Fibroblast of pulmonary artery (primary cell): ENCODE data around the gene CADM1.

Source experiments
- DNase-seq: peaks from one replicate; pipeline ENCODE4 v3.0.0-alpha.2; 2010; ENCODE audit warnings: low read depth
- H3K4me3 ChIP-seq: replicated peaks from 2 replicates; pipeline ENCODE4 v1.5.1; 2011; ENCODE audit warnings: low read depth, mild to moderate bottlenecking, control low read depth, low read length, moderate library complexity
- CTCF ChIP-seq: IDR thresholded peaks from 2 replicates; pipeline ENCODE4 v1.5.1; 2011; ENCODE audit warnings: mild to moderate bottlenecking, control low read depth, low read length, inconsistent platforms; ENCODE audit errors: missing control alignments

Gene CADM1

DNA sequence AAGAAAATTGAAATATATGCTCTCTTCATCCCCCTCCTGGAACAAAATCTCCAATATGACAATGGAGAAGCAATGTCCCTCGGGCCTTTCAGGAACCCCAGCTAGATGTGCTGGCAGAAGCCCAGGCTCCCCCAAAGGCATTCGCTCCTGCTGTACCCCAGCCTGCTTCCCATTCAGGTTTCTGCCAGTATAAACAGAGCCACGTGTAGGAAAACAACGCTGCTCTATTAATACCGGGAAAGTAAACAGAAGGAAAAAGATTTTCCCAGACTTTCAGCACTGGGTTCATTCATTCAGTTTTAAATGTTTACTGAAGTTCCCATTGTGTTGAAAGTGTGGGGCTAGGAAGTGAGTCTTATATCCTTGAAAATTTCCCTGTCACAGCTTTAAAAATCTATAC, 147.1 kb downstream of the CADM1 start:
- no peak overlapping the region for H3K4me3 ChIP-seq
- DNase-seq, result no peak
- no peak for TF ChIP-seq CTCF

GRCh38 chr11:115352805-115353485, 151.3 kb downstream of the CADM1 start:
- DNase-seq, result no peak
- TF ChIP-seq CTCF, result no peak
- H3K4me3 ChIP-seq, result no peak overlapping the region

GRCh38 chr11:115349335-115350017, 154.7 kb downstream of the CADM1 start:
- no peak overlapping the region for H3K4me3 ChIP-seq
- no peak for TF ChIP-seq CTCF
- no peak for DNase-seq

DNA sequence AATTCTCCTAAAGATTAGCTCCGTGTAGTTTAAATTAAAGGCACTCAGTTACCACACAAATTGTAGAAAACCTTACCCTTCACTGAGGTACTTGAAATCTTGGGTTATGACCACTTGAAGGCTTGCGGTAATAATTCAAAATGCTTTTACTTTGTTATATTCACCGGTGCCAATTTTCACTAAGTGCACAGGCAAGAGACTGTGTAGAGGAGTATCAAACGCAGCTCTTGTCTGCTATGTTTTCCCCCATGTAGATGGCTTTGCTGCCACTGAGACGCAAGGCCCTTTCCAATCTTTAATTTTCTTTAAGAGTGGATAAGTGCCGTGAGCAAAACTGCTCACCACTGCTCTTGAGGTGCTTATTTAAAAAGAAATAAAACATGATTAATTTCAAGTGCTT, 155.8 kb downstream of the CADM1 start:
- DNase-seq, result no peak
- H3K4me3 ChIP-seq, result no peak overlapping the region
- no peak for TF ChIP-seq CTCF

GRCh38 chr11:115347106-115347505, 157.1 kb downstream of the CADM1 start:
- H3K4me3 ChIP-seq, result no peak overlapping the region
- TF ChIP-seq CTCF, result no peak
- no peak for DNase-seq

DNA sequence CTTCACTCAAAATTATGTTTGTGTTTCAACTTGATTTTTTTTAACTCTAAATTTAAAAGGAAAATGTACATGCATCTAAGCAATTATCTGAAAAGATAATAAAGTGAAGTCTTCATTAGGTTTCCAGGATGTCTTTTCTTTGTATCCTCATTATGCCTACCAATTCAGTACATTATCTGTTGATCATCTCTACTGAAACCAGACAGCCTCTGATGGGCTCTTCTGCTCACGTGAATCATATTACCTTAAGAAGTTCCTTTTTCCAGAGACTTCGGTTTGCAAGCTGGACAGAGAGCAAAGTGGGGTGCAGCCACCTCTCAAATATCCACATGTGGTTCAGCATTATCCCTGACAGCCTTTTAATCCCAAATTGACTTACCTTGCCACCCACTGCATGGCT, 158.4 kb downstream of the CADM1 start:
- no peak for DNase-seq
- no peak overlapping the region for H3K4me3 ChIP-seq
- no peak for TF ChIP-seq CTCF

GRCh38 chr11:115345361-115345760, 158.9 kb downstream of the CADM1 start:
- no peak for DNase-seq
- no peak for TF ChIP-seq CTCF
- H3K4me3 ChIP-seq, result no peak overlapping the region
